K562 (cell line): ENCODE data around the gene CERS3. TPM values are rescaled to one million over a fixed set of nuclear protein-coding genes. Genes with fewer than 3 reads are reported as not detected.

Experiments used
- ATAC-seq: fragments of 200-7000 bp; cut with Tn5 transposase; 3 replicates; pipeline ENCODE4 v1.9.1; 2020; ENCODE audit warnings: moderate library complexity
- BruUV-seq: library from RNA; stranded (reverse); fragments of 400-500 nt; replicated peaks from 2 replicates; lab custom pipeline; 2021; lab: Mats Ljungman, UMichigan
- CTCF ChIA-PET: fragments of 300-600 bp; formaldehyde crosslinking; extraction: SDS; loops from one replicate; lab custom pipeline; 2021; ENCODE audit warnings: low intra/inter-chr PET ratio; lab: Yijun Ruan, JAX
- POLR2A ChIA-PET: fragments of 300-600, 350-650 bp; sonication (Branson Sonifier 250); formaldehyde crosslinking; extraction: SDS; loops from one replicate; lab custom pipeline; 2021; ENCODE audit warnings: antibody characterized with exemption, inconsistent platforms; lab: Yijun Ruan, JAX
- DNase-seq, 4 experiments: peaks; one replicate each; pipeline versions ENCODE4 v3.0.0 to v3.0.0-alpha.2; 2011 to 2018; ENCODE audit warnings: low spot score in 3 of 4, mixed read lengths in 3 of 4; ENCODE audit errors: extremely low read depth in 1 of 4
- FAIRE-seq: peaks from 2 replicates; lab custom pipeline; 2011; peaks lifted over from hg19 to GRCh38; lab: Jason Lieb, UNC
- H2AFZ ChIP-seq: 2 replicates; pipeline ENCODE4 v1.6.0; 2011; ENCODE audit warnings: low read depth, low read length, control low read depth, inconsistent platforms
- H3K27ac ChIP-seq: fragments of 200-600 bp; 3 replicates; pipeline ENCODE4 v1.8.0; 2011; ENCODE audit warnings: low read depth, mild to moderate bottlenecking, control low read depth, inconsistent platforms, low read length, moderate library complexity, mixed read lengths; ENCODE audit errors: extremely low read depth
- H3K27me3 ChIP-seq, 2 experiments: fragments of 300-600 bp in 1 of 2; 2 replicates in 1 of 2; 3 replicates in 1 of 2; pipeline versions ENCODE4 v1.6.0 to v1.8.0; 2011; ENCODE audit warnings: inconsistent platforms in 2 of 2, low read length in 2 of 2, mild to moderate bottlenecking in 1 of 2, mixed read lengths in 1 of 2, moderate library complexity in 1 of 2; ENCODE audit not compliant: control insufficient read depth in 2 of 2, insufficient read depth in 2 of 2
- H3K36me3 ChIP-seq: fragments of 300-600 bp; 3 replicates; pipeline ENCODE4 v1.8.0; 2011; ENCODE audit warnings: mild to moderate bottlenecking, low read length, inconsistent platforms; ENCODE audit not compliant: control insufficient read depth, insufficient read depth
- H3K4me1 ChIP-seq, 2 experiments: fragments of 200-600 bp in 1 of 2; replicated peaks in 1 of 2; 2 replicates in 1 of 2; 3 replicates in 1 of 2; pipeline versions ENCODE4 v1.5.1 to v1.8.0; 2011; ENCODE audit warnings: inconsistent platforms in 2 of 2, low read length in 2 of 2, mild to moderate bottlenecking in 1 of 2, mixed read lengths in 1 of 2, moderate library complexity in 1 of 2; ENCODE audit not compliant: control insufficient read depth in 2 of 2, insufficient read depth in 2 of 2
- H3K4me2 ChIP-seq: 2 replicates; pipeline ENCODE4 v1.6.1; 2011; ENCODE audit warnings: low read length, control low read depth, inconsistent platforms, mixed read lengths; ENCODE audit not compliant: insufficient read depth
- H3K4me3 ChIP-seq: fragments of 200-600 bp; sonication (generic), shearing (Covaris generic); 2 replicates; pipeline ENCODE4 v1.5.1; 2016; ENCODE audit warnings: control low read depth, inconsistent platforms
- H3K79me2 ChIP-seq: fragments of 200-600 bp; 3 replicates; pipeline ENCODE4 v1.8.0; 2011; ENCODE audit warnings: low read length, inconsistent platforms; ENCODE audit not compliant: control insufficient read depth, insufficient read depth
- H3K9ac ChIP-seq, 2 experiments: 2 replicates each; pipeline versions ENCODE4 v1.6.0 to v1.6.1; 2011; ENCODE audit warnings: low read depth in 2 of 2, low read length in 2 of 2, control low read depth in 1 of 2, inconsistent platforms in 1 of 2, mild to moderate bottlenecking in 1 of 2, mixed read lengths in 1 of 2; ENCODE audit not compliant: insufficient read depth in 1 of 2
- H3K9me1 ChIP-seq: one replicate; pipeline ENCODE4 v1.6.0; 2011; ENCODE audit warnings: inconsistent platforms, mild to moderate bottlenecking, low read length, moderate library complexity; ENCODE audit not compliant: control insufficient read depth, insufficient read depth
- H3K9me3 ChIP-seq: replicated peaks from 2 replicates; pipeline ENCODE4 v1.5.1; 2011; ENCODE audit warnings: low read depth, low read length, inconsistent platforms; ENCODE audit not compliant: control insufficient read depth, insufficient read depth
- H4K20me1 ChIP-seq: replicated peaks from 2 replicates; pipeline ENCODE4 v1.6.1; 2011; ENCODE audit warnings: low read length, inconsistent platforms, mixed read lengths; ENCODE audit not compliant: control insufficient read depth, insufficient read depth
- BRD9 ChIP-seq: fragments of 450-650 bp; IDR thresholded peaks from 2 replicates; pipeline ENCODE4 v1.6.1; 2018; ENCODE audit warnings: low read depth; ENCODE audit not compliant: partially characterized antibody
- CTBP1 ChIP-seq: fragments of 450-650 bp; IDR thresholded peaks from 2 replicates; pipeline ENCODE4 v1.6.1; 2016; ENCODE audit warnings: borderline replicate concordance
- FOXJ2 ChIP-seq: fragments of 200-800 bp; sonication (Bioruptor generic); IDR thresholded peaks from 2 replicates; pipeline ENCODE4 v1.6.1; 2016; ENCODE audit warnings: missing genetic modification characterization, missing compliant biosample characterization
- HMGXB4 ChIP-seq: sonication (generic); formaldehyde crosslinking; IDR thresholded peaks from 2 replicates; pipeline ENCODE4 v1.8.1; 2023; ENCODE audit warnings: mild to moderate bottlenecking, missing genetic modification reagents
- KAT7 ChIP-seq: sonication (generic); formaldehyde crosslinking; IDR thresholded peaks from 2 replicates; pipeline ENCODE4 v1.8.0; 2022; ENCODE audit warnings: missing genetic modification reagents, mild to moderate bottlenecking, borderline replicate concordance
- KAT8 ChIP-seq: fragments of 450-650 bp; IDR thresholded peaks from 2 replicates; pipeline ENCODE4 v1.6.1; 2016; ENCODE audit warnings: low read depth, mild to moderate bottlenecking
- MAFF ChIP-seq: IDR thresholded peaks from 2 replicates; pipeline ENCODE4 v1.6.1; 2012; ENCODE audit warnings: low read length, improper control_type of control experiment
- MCM5 ChIP-seq: fragments of 450-650 bp; IDR thresholded peaks from 2 replicates; pipeline ENCODE4 v1.6.1; 2016; ENCODE audit warnings: low read depth
- MYNN ChIP-seq, 2 experiments: sonication (generic); formaldehyde crosslinking in 1 of 2; IDR thresholded peaks; 2 replicates each; pipeline versions ENCODE4 v1.5.0 to v1.6.1; 2016 to 2020; ENCODE audit warnings: antibody characterized with exemption in 1 of 2, missing genetic modification reagents in 1 of 2
- NFYB ChIP-seq: IDR thresholded peaks from 2 replicates; pipeline ENCODE4 v1.6.1; 2011; ENCODE audit warnings: mild to moderate bottlenecking, moderate library complexity; ENCODE audit not compliant: insufficient read length; ENCODE audit errors: extremely low read depth
- RFX5 ChIP-seq: IDR thresholded peaks from 2 replicates; pipeline ENCODE4 v1.6.1; 2011; ENCODE audit warnings: low read depth, mild to moderate bottlenecking, improper control_type of control experiment, low read length
- RHOXF2B ChIP-seq: fragments of 250-450 bp; sonication (Bioruptor Pico); conservative IDR thresholded peaks from 2 replicates; pipeline ENCODE4 v1.5.1; 2021
- SP1 ChIP-seq: sonication (generic); formaldehyde crosslinking; IDR thresholded peaks from 2 replicates; pipeline ENCODE4 v1.8.1; 2022; ENCODE audit warnings: mild to moderate bottlenecking, missing genetic modification reagents
- TCF7 ChIP-seq: sonication (generic); IDR thresholded peaks from 2 replicates; pipeline ENCODE4 v1.6.1; 2016; ENCODE audit warnings: antibody characterized with exemption, borderline replicate concordance
- ZBTB34 ChIP-seq: fragments of 250-450 bp; sonication (Bioruptor Pico); IDR thresholded peaks from 2 replicates; pipeline ENCODE4 v1.8.0; 2021; ENCODE audit warnings: mild to moderate bottlenecking, moderate library complexity
- ZNF431 ChIP-seq: sonication (generic); formaldehyde crosslinking; IDR thresholded peaks from 2 replicates; pipeline ENCODE4 v1.8.0; 2022; ENCODE audit warnings: mild to moderate bottlenecking, missing genetic modification reagents
- ZNF511 ChIP-seq: sonication (generic); formaldehyde crosslinking; IDR thresholded peaks from 2 replicates; pipeline ENCODE4 v1.8.0; 2022; ENCODE audit warnings: mild to moderate bottlenecking, missing genetic modification reagents
- WGBS: fragments of 100-300 bp; shearing (Covaris generic); methylation state at CpG from one replicate; pipeline ENCODE4 v1.1.6; 2016; ENCODE audit warnings: low coverage, mixed read lengths; ENCODE audit not compliant: insufficient coverage; ENCODE audit errors: missing lambda C conversion rate; 5-methylcytosine and 5-hydroxymethylcytosine counted together
- in situ Hi-C: fragments of 300-500 bp; cut with MboI; formaldehyde crosslinking; loops from 4 replicates; pipeline ENCODE4 v1.15.0; 2018; ENCODE audit warnings: inconsistent platforms, mixed read lengths
- intact Hi-C: fragments of 100-400 bp; cut with micrococcal nuclease; formaldehyde crosslinking; loops from 2 replicates; pipeline ENCODE4 v1.14.2; 2022
- polyA plus RNA-seq, 8 experiments: library from polyadenylated mRNA; depleted of rRNA in 4 of 8; stranded (reverse) in 5 of 8; unstranded in 3 of 8; fragments of >200 nt; fragmentation: Nextera tagmentation in 2 of 8; fragmentation: Illumina TruSeq in 1 of 8; extraction: Ambion mirVana in 2 of 8; extraction: Trizol in 1 of 8; gene quantifications; 2 replicates each; pipeline versions ENCODE4 v1.2.1 to v1.2.3, GENCODE V29; 2011 to 2014; ENCODE audit warnings: inconsistent platforms in 1 of 8, missing spikeins in 1 of 8
- total RNA-seq, 7 experiments: library from RNA; depleted of rRNA in 6 of 7; stranded (reverse); fragments of >200 nt in 6 of 7; fragmentation: Illumina TruSeq in 2 of 7; extraction: Trizol in 2 of 7; gene quantifications; 2 replicates each; pipeline versions ENCODE4 v1.2.1 to v1.2.3, GENCODE V29; 2011 to 2021; ENCODE audit warnings: low replicate concordance in 1 of 7

CERS3 gene
- total and polyA plus RNA-seq, 9 of the 15 experiments (the other 6 are each of a cell fraction or from before 2014, with no cell fraction given), result not detected

GRCh38 chr15:100463515-100463914 lies 65.2 kb downstream of the CERS3 start (continued):
- TF ChIP-seq HMGXB4 (no peak), ZBTB34 (no peak), MYNN (IDR thresholded peaks at IDR 0.05) (no peak), MYNN (CRISPR knock-in tag; IDR thresholded peaks at IDR 0.05) (no peak), KAT7 (CRISPR knock-in tag) (no peak), TCF7 (no peak), MCM5 (no peak), RHOXF2B (CRISPR knock-in tag) (no peak), NFYB (no peak), FOXJ2 (tag) (no peak)

- TF ChIP-seq SP1 (CRISPR knock-in tag) (no peak), RFX5 (no peak), ZNF511 (CRISPR knock-in tag) (no peak), CTBP1 (no peak), MAFF (no peak), KAT8 (no peak), BRD9 (no peak), ZNF431 (CRISPR knock-in tag) (no peak)
- Histone ChIP-seq H4K20me1 (no peaks in the 10 kb centered on the region), H3K9me3 (no peaks in the 10 kb centered on the region), H3K36me3 (no peaks in the 10 kb centered on the region), H3K27ac (no peak overlapping the region), H3K79me2 (no peaks in the 10 kb centered on the region), H3K9ac (no peak overlapping the region), H3K4me1 (no peaks in the 10 kb centered on the region), H2AFZ (no peak overlapping the region), H3K9me1 (no peaks in the 10 kb centered on the region), H3K4me2 (no peak overlapping the region), H3K27me3 (no peaks in the 10 kb centered on the region), H3K4me3 (no peak overlapping the region)
- intact Hi-C loops (no loop called here), in situ Hi-C loops (no loop called here)
- no TSS peak for BruUV-seq
- FAIRE-seq, result no peak
- ChIA-PET POLR2A (no interaction called here), CTCF (no interaction called here)
- DNase-seq, result no peak
- no peak for ATAC-seq
- whole genome bisulfite sequencing, result 0% methylated on average over 2 of the region's 2 CpGs
Measured at GRCh38 chr15:100461049-100461448, 67.7 kb downstream of the CERS3 start.
